Cardiac fibroblast (primary cell): ENCODE results near the gene GPAM.
"Not testable (repeated sequence)": the region's sequence is repeated elsewhere in the genome, so short reads cannot be mapped to it uniquely, and the experiment has no call there.

Experiments
- DNase-seq, 2 donors: peaks; one replicate each; pipeline versions ENCODE4 v3.0.0 to v3.0.0-alpha.2; 2010; ENCODE audit warnings: low read depth in 2 of 2
- H3K4me3 ChIP-seq, 2 donors: replicated peaks in 1 of 2; 1 replicate in 1 of 2; 2 replicates in 1 of 2; pipeline ENCODE4 v1.5.1; 2011; ENCODE audit warnings: low read depth in 2 of 2, low read length in 2 of 2, mild to moderate bottlenecking in 2 of 2, moderate library complexity in 1 of 2
- CTCF ChIP-seq: IDR thresholded peaks from one replicate; pipeline ENCODE4 v1.5.1; 2011; ENCODE audit warnings: low read depth, mild to moderate bottlenecking, low read length, inconsistent platforms

Gene GPAM

GRCh38 chr10:112183329-112184051 lies at the start of gene GPAM:
GPAM (minus strand) TSS chr10:112183765; CDS start chr10:112181784, 1,981 bp downstream.
- peak; percentile 89 to 94 for DNase-seq
- no peak for TF ChIP-seq CTCF
- H3K4me3 ChIP-seq = peak within 1 kb of the TSS; percentile 77 to 87

- DNase-seq = no peak
- H3K4me3 ChIP-seq = no peak overlapping the region
- TF ChIP-seq CTCF = no peak
Measured at GRCh38 chr10:112232670-112233069, 49.1 kb upstream of the GPAM start.

- DNase-seq = no peak
- no peak overlapping the region for H3K4me3 ChIP-seq
- TF ChIP-seq CTCF = no peak
Measured at GRCh38 chr10:112231602-112232400, 48.2 kb upstream of the GPAM start.

- DNase-seq = peak in 1 of 2 donors; percentile 70
- no peak for TF ChIP-seq CTCF
- no peak overlapping the region for H3K4me3 ChIP-seq
Measured at GRCh38 chr10:112230325-112230988, 46.9 kb upstream of the GPAM start.

GRCh38 chr10:112229901-112230300 lies 46.3 kb upstream of the GPAM start:
- peak in 1 of 2 donors; percentile 45 for DNase-seq
- no peak for TF ChIP-seq CTCF
- H3K4me3 ChIP-seq = no peak overlapping the region

GRCh38 chr10:112229096-112229495 lies 45.5 kb upstream of the GPAM start:
- H3K4me3 ChIP-seq = no peak overlapping the region
- peak in 1 of 2 donors; percentile 54 for DNase-seq
- TF ChIP-seq CTCF = no peak

GRCh38 chr10:112228366-112229088 lies 45.0 kb upstream of the GPAM start:
- not testable (repeated sequence) for H3K4me3 ChIP-seq, DNase-seq
